HG03060 (cell line): Measurements from ENCODE around the gene DPEP3.
A peak's percentile ranks its signal among the peaks of the same experiment; 100 is the strongest.
"Not testable (repeated sequence)": the region's sequence is repeated elsewhere in the genome, so short reads cannot be mapped to it uniquely, and the experiment has no call there.

Experiments
- ATAC-seq: cut with Tn5 transposase; IDR thresholded peaks from one replicate; pipeline ENCODE4 v1.9.1; 2021; ENCODE audit warnings: low read depth, moderate number of reproducible peaks; ENCODE audit not compliant: unreplicated experiment

The DPEP3 gene

DNA sequence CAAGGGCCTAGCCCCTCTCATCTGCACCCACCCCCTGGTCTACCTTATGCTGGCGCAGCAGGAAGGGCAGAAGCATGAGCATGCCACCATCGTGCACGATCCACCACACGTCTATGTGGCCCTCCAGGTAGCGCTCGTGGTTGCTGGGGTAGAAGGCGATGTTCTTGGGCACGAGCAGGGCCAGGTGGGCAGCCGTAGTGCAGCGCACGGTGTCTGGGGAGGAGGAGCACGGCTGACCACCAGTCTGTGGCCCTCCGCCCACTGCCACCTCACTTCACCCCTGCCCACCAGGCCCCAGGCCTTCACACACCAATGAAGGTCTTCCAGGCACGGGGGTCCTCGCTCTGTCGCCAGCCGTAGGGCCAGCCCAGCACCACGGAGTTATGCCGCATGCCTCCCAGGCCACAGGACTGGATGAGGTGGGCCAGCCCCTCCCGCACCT is 34.1 kb downstream of the DPEP3 start:
- ATAC-seq = no peak

GRCh38 chr16:67945392-67945933 is 34.8 kb downstream of the DPEP3 start:
- no peak for ATAC-seq

DNA sequence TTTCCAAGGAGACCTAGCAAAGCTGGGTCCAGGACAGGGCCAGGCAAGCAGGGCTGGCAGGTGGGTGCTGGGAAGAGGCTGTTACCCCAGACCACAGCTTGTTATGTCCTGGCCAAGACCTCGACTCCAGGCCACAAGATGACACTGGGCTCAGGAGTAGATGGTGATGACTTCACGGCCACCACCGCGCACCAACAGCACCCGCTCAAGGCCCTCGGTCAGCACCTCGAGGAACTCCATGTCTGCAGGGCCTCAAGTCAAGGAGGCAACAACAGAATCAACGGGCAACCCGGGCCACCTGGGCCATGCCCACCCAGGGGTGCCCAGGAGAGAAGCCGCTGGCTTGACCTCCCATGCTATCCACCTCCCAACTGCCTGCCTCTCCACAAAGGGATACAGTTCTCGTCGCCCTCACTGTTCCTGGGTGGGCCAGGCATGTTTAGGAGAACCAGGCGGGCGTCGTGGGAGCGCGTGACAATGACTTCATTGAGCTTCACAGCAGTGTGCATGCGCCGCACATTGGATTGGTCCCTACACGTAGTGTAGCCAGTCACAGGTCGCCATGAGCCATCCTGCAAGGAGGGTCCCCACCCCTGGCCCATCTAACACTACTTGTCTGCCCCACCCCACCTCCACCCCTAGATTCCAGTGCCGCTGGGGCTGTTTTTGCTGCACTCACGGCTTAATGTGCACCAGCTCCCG is 35.5 kb downstream of the DPEP3 start:
- no peak for ATAC-seq

- no peak for ATAC-seq
Measured at GRCh38 chr16:67943619-67944504, 36.4 kb downstream of the DPEP3 start, which contains the start of gene LCAT. Gene LCAT (minus strand): TSS chr16:67944120. CDS start chr16:67944101, 19 bp downstream.

GRCh38 chr16:67943256-67943618 is 37.1 kb downstream of the DPEP3 start:
- no peak for ATAC-seq

- no peak for ATAC-seq
Measured at GRCh38 chr16:67942510-67943255, 37.6 kb downstream of the DPEP3 start.

GRCh38 chr16:67942200-67942509 is 38.1 kb downstream of the DPEP3 start:
- no peak for ATAC-seq

DNA sequence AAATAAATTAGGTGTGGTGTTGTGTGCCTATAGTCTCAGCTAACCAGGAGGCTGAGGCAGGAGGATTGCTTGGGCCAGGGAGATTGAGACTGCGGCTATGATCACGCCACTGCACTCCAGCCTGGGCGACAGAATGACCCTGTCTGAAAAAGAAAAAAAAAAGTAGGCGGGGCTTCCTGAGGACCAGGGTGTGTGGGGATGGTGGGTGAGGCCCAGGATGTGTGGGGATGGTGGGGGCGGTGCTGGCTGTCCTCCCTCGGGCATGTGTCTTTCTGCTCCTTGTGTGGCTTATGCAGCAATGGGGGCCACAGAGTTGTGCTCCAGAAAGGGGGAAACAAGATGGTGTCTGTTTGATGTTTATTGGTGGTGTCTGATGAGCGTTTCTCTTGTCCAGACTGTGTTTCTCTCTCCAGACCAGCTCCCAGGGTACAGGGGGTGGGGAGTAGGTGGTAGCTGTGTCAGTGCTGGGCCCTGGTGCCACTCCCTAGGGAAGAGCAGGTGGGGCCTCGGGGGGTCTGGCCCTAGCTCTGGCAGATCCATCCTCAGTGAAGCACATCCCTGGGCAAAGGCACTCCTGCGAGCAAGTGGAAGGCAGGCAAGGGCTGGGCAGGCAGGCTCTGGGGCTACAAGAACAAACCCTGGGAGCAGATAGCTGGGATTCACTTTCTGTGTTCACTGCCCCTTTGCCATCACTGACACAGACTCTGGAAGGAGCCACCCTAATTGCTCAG is 38.7 kb downstream of the DPEP3 start:
- ATAC-seq = no peak

DNA sequence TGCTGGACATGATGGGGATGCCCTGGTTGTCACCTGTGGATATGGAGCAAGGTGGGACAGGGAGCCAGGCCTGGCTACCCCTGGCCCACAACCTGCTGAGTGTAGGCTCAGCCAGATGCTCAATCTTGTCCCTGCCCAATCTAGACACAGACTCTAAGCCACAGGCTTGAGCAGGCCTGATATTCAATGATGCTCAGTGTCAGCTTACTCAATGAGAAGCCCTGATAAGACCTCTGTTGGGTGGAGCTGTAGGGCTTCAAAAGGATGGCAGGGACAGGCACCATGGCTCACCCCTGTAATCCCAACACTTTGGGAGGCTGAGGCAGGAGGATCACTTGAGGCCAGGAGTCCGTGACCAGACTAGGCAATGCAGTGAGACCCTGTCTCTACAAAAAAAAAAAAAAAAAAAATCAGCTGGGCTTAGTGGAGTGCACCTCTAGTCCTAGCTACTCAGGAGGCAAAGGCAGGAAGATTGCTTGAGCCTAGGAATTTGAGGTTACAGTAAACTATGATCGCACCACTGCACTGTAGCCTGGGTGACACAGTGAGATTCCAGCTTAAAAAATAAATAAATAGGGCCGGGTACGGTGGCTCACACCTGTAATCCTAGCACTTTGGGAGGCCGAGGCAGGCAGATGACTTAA is 39.7 kb downstream of the DPEP3 start:
- ATAC-seq = no peak

DNA sequence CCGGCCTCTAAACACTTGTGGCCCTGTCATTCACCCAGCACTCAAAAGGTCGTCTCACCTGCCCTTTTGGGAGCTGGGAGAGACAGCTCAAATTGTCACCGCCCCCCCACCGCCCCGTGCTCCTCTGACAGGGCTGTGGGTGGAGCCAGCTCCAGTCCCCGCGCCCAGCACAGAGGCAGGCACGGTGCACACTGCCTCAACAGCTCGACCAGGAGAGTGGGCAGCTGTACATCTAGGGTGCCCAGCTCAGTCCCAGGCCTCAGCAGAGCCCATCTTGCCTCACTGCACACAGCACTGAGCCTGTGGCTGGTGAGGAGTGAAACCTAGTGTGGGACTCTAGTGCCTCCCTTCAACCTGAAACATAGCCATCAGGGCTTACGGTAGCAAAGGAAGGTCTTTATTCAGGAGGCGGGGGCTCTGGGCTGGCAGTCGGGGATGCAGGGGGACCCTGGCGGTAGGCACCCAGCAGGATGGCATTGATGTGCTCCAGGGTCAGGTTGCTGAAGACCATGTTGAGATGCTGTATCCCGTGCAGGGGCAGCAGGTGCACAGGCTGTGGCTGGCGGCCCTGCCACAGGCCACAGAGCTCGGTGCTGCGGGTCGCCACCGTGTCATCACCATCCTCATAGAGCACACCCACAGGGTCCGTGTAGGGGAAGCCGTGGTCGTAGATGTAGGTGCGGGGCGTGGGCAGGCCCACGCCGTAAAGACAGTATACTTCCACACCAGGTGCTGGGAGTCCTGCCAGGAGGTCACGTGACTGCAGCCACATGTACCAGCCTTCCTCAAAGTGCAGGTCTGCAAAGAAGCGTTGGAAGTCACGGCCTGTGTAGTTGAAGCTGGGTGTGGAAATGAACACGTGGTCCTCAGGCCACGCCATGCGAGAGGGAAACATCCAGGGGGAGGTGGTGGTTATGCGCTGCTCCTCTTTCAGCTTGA is 40.5 kb downstream of the DPEP3 start:
- no peak for ATAC-seq

GRCh38 chr16:67937713-67938112 is 42.6 kb downstream of the DPEP3 start:
- not testable (repeated sequence) for ATAC-seq

- ATAC-seq = no peak
Measured at GRCh38 chr16:67936880-67937605, 43.3 kb downstream of the DPEP3 start.

GRCh38 chr16:67936124-67936879 is 44.0 kb downstream of the DPEP3 start, which contains the start of gene PSMB10:
Gene PSMB10 (minus strand): TSS chr16:67936850. CDS start chr16:67936749, 101 bp downstream.
- ATAC-seq = no peak

GRCh38 chr16:67935402-67936123 is 44.7 kb downstream of the DPEP3 start:
- peak; percentile 74 for ATAC-seq

GRCh38 chr16:67935101-67935401 is 45.2 kb downstream of the DPEP3 start:
- no peak for ATAC-seq

- ATAC-seq = no peak
Measured at GRCh38 chr16:67934306-67935100, 45.8 kb downstream of the DPEP3 start.
